HG03575 (cell line): ENCODE results near the gene TSC2.
A peak's percentile ranks its signal among the peaks of the same experiment; 100 is the strongest.

Experiments
- ATAC-seq: cut with Tn5 transposase; IDR thresholded peaks from one replicate; pipeline ENCODE4 v1.9.1; 2021; ENCODE audit not compliant: unreplicated experiment, insufficient number of reproducible peaks, low FRiP score; ENCODE audit errors: extremely low read depth

The TSC2 gene

DNA sequence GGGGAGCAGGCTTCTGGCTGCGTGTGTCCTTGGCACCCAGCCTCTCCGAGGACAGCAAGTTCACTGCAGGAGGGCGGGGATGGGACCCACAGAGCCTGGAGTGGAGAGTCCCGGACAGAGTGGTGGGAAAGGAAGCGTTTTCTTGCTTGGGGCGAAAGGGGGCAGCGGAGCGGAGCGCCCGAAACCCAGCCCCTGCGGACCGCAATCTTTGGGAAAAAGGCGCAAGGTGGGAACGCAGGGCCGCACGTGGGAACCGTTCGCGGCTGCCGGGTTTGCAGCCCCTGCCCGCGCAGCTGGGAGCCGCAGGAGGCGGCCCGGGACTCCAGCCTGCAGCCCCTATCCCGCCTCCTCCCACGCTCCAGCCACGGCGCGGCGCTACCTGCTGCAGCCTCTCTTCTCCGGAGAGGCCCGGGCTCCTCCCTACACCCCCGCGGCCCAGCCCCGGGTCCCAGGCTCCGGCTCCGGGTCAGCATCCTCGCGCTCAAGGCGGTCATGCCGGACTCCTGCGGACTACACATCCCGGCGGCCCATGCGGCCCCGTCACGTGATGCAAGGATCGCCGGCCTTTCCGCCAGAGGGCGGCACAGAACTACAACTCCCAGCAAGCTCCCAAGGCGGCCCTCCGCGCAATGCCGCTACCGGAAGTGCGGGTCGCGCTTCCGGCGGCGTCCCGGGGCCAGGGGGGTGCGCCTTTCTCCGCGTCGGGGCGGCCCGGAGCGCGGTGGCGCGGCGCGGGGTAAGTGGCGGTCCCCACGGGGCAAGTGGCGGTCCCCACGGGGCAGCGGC lies at the start of gene TSC2, which contains the start of gene NTHL1:
TSS of gene TSC2 (plus strand) at position 656 of the 786 bp plus-strand sequence. CDS start 631 bp downstream, outside the sequence.
TSS of gene NTHL1 (minus strand) at position 505 of the 786 bp plus-strand sequence. CDS start at position 494, 11 bp downstream.
- peak; percentile 86 for ATAC-seq

- no peak for ATAC-seq
Measured at GRCh38 chr16:1998360-1998835, 49.4 kb upstream of the TSC2 start.

DNA sequence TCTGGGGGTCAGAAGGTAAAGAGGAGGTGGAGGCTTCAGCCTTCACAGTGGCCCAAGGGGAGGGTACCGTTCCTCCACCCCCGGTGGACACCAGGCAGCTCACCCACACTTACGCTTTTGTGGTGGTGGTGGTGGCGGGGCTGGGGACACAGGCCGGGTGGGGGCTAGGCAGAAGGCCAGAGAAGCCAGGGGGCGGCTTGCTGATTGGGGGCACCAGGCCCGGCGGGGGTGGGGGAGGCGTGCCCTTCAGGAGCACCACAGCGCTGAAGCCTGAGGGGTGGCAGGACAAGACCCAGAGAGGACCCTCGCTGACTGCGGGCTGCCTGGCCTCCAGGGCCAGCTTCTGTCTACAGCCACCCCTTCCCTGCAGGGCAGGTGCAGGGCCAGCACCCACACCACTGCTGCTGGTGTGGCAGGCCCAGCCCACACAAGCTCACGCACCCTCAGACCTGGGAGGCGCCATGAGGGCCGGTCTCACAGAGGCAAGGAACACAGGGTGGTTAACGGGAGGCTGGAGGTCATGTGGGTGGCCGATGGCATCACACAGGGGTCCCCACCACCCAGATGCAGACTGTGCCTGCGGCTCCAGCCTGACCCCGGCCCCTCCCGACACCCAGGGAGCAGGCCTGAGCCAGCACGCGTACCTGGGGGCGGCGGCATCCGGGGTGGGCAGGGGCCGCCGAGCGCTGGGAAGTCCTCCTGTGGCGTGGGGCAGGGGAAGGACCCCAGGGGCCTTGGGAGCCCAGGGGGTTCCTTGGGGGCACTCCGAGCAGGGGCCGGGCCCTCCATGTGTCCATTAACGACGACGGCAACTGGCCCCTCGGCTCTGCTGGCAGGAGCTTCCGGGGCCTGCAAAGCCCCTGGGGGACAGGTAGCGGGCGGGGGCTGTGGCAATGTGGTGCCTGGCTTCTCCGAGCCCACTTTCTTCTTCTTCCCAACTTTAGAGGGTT lies 48.7 kb upstream of the TSC2 start:
- ATAC-seq = no peak

- ATAC-seq = no peak
Measured at GRCh38 chr16:1999866-2000514, 47.8 kb upstream of the TSC2 start.

DNA sequence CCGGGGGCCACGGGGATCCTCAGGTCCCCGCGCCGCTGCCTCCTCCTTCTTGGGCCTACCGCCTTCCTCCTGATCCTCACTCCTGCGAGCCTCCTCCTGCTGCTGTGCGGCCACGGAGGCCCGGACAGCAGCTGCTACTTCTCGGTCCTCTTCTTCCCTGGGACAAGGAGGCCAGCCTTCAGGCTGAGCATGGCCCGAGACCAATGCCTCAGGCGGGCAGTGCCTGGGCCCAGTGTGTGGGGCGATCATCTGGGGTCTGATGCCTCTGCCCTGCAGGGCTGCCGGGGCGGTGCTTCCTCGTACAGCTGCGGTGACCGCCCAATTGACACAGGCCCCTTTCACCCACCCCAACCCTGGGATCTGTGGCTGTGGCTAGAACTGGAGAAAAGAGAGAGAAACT lies 46.8 kb upstream of the TSC2 start:
- no peak for ATAC-seq

GRCh38 chr16:2001456-2002355 lies 46.1 kb upstream of the TSC2 start:
- no peak for ATAC-seq

DNA sequence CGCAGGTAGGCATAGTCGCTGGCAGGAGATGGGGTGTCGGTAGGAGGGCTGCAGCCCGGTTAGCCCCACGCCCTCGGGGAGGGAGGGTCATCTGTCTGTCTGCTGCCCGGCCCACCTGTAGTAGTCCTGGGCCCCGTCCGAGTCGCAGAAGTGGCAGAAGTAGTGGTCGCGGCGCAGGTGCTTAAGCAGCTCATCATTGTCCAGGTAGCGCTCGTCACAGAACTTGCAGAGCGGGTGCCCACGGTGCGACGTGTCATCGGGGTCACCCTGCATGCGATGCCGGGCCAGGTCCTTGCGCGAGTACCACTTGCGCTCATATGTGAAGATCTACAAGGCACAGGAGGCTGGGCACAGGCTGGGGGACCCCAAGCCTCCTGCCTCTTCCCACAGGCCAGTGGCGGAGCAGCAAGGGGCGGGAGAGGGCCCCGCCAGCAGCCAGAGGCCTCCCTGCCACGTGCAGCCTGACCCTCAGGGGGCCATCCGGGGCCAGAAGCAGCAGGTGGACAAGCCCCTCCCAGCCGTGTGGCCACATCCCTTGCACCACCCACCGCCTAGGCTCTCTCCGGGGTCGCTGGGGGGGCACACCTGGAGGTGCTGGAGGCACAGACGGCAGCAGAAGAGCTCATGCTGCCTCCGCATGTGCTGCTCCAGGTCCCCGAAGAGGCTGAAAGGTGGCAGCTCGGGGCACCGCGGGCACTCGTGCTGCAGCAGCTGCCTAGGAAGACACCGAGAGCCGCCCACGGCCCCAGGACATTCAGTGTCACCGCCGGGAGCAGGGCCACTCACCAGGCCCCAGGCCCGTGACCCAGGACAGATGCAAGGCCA lies 45.2 kb upstream of the TSC2 start:
- ATAC-seq = no peak

DNA sequence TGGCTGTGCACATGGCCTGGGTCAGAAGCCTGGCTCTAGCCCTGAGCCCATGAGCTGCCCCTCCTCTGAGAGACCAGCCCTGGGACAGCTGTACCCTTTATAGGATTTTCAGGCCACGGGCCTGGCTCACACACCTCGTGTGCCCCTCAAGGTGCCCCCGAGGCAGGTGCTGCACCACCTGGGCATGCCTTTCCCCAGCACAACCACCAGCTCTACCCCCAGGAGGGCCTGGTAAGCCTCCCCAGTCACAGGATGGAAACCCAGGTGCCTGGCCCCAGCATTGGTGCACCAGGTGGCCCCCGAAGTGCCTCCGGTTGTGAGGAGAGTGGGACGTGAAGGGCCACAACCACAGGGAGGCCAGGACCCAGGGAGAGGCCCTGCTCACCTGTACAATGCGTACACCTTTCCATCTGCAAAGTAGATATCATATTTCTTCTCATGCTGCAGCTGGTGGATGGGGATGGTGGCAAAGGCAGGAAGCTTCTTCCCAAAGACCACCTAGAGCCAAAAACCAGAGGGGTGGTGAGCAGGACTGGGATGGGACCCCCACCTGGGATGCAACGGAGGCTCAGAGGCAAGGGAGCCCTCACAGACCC lies 44.5 kb upstream of the TSC2 start:
- no peak for ATAC-seq

DNA sequence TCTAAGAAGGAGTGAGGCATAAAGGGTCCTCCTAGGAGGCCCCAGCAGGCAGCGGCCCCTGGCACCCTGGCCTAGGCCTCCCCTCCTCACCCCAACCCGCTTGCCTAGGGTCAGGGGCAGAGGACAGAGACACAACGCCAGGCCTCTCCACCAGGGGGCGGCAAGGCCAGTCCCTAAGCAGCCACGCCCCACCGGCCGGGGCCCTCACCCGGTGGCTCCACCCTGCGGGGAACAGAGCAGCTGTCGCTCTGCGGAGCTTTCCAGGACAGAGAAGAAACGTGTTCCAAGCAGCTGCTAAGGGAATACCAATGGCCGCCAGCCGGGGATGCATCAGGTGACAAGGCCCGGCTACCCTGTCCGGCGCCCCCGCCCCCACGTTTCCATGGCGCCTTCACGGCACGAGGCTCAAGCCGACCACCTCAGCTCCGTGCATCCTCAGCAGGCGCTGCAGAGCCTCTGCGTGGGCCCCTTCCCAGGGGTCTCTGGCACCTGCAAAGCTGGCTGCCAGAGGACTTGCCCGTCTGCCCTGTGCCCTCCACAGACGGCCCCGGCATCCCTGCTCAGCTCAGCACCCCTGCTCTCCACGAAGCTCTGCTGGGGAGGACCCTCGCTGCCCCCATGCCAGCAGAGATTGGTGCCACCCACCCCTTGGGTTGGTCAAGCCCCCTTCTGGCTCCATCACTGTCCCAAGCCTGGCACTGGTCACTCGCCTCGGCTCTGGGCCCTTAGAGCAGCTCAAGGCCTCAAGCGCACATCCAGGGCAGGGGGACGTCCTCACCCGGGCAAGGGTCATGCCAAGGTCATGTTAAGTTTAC lies 43.8 kb upstream of the TSC2 start:
- ATAC-seq = no peak

GRCh38 chr16:2004795-2005517 lies 42.8 kb upstream of the TSC2 start:
- no peak for ATAC-seq

DNA sequence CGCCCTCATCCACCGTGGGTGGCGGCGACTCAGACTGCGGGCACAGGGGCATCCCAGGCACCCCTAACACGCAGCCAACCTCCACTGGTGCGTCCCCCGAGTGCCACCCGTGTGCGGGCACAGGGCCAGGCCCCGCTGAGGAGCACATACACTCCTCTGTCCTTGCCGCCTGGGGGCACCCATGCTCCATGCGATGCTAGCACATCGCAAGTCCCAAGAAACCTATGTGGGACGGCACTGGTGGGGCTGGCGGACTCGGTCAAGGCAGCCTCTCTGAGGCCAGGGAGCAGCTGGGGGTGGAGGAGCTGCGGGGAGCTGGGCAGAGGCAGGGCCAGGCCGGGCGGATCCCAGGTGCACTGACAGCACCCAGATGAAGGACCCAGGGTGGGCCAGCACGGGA lies 42.1 kb upstream of the TSC2 start:
- ATAC-seq = no peak

GRCh38 chr16:2006317-2006716 lies 41.5 kb upstream of the TSC2 start:
- ATAC-seq = no peak

GRCh38 chr16:2007081-2007836 lies 40.5 kb upstream of the TSC2 start:
- no peak for ATAC-seq

GRCh38 chr16:2008009-2008526 lies 39.7 kb upstream of the TSC2 start:
- no peak for ATAC-seq

- no peak for ATAC-seq
Measured at GRCh38 chr16:2008631-2009163, 39.1 kb upstream of the TSC2 start.
